GM19238 (cell line): ENCODE results near the gene VPREB1.
"Not testable (repeated sequence)": the region's sequence is repeated elsewhere in the genome, so short reads cannot be mapped to it uniquely, and the experiment has no call there.

Experiments used
- DNase-seq: peaks from one replicate; pipeline ENCODE4 v3.0.0; 2011; ENCODE audit warnings: low spot score; ENCODE audit not compliant: insufficient read length

The VPREB1 gene

DNA sequence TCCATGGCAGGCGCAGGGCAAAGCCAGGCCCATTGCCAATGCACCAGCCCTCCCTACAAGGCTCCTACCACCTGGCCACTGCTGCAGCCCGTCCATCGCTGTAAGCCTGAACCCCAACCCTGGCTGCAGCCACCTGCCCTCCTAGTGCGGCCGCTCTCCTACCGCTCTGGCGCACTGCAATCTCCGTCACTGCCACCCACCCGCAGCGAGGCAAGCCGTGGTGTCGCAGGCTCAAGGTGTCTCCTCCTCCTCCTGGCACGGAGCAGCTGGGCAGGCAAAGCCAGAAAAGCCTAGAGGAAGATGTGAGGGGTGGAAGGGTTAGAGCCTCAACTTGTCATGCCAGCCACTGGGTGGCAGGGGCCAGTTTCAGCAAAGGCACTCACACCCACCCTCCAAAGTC lies 50.1 kb downstream of the VPREB1 start:
- not testable (repeated sequence) for DNase-seq
